ENCODE measurements around the gene CELF2.
"Not testable (repeated sequence)": the region's sequence is repeated elsewhere in the genome, so short reads cannot be mapped to it uniquely, and the experiment has no call there.

Gene CELF2

GRCh38 chr10:10992961-10993714, 24.5 kb upstream of the CELF2 start:
- TF ChIP-seq, protein P1, sequence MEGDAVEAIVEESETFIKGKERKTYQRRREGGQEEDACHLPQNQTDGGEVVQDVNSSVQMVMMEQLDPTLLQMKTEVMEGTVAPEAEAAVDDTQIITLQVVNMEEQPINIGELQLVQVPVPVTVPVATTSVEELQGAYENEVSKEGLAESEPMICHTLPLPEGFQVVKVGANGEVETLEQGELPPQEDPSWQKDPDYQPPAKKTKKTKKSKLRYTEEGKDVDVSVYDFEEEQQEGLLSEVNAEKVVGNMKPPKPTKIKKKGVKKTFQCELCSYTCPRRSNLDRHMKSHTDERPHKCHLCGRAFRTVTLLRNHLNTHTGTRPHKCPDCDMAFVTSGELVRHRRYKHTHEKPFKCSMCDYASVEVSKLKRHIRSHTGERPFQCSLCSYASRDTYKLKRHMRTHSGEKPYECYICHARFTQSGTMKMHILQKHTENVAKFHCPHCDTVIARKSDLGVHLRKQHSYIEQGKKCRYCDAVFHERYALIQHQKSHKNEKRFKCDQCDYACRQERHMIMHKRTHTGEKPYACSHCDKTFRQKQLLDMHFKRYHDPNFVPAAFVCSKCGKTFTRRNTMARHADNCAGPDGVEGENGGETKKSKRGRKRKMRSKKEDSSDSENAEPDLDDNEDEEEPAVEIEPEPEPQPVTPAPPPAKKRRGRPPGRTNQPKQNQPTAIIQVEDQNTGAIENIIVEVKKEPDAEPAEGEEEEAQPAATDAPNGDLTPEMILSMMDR (IDR thresholded peaks at IDR 0.05; ENCODE audit: control extremely low read depth, extremely low read depth, low read depth, missing control alignments), result no peak
- CTCF ChIA-PET, result interaction anchor here (1.0 kb wide), 1 partner anchor 120 kb away, joined by 3 read pairs; no protein-coding TSS in a partner anchor
- DNase-seq (ENCODE audit: extremely low spot score), result no peak
- POLR2A ChIA-PET, result no interaction called here

DNA sequence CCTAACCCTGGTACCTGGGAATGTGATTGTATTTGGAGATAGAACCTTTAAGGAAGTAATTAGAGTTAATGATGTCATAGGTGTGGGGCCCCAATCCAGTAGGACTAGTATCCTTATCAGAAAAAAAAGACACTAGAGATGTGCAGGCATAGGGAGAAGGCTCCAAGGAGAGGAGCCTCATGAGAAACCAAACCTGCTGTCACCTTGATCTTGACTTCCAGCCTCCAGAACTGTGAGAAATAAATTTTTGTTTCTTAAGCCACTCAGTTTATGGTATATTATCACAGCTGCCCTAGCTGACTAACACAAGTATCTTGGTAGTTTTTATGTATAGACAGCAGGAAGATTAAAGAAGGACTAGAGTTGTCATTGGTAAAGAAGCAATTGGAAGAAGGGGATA, 23.9 kb upstream of the CELF2 start:
- POLR2A ChIA-PET, result no interaction called here
- TF ChIP-seq, protein P1 (IDR thresholded peaks at IDR 0.05; ENCODE audit: control extremely low read depth, extremely low read depth, low read depth, missing control alignments), result no peak
- DNase-seq (ENCODE audit: extremely low spot score), result no peak
- CTCF ChIA-PET, result interaction anchor here (1.0 kb wide), 1 partner anchor 120 kb away, joined by 3 read pairs; no protein-coding TSS in a partner anchor

DNA sequence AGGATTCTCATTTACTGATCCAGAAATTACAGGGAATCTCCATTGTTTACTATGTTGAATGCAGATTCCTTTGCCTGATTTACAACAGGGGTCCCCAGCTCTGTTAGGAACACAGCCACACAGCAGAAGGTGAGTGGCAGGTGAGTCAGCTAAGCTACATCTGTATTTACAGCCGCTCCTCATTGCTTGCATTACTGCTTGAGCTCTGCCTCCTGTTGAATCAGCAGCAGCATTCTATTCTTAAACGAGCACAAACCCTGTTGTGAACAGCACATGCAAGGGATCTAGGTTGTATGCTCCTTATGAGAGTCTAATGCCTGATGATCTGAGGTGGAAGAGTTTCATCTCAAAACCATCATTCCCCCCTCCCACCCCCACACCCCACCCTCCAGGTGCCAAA, 23.3 kb upstream of the CELF2 start:
- ChIA-PET CTCF (no interaction called here), POLR2A (no interaction called here)
- TF ChIP-seq, protein P1 (IDR thresholded peaks at IDR 0.05; ENCODE audit: control extremely low read depth, extremely low read depth, low read depth, missing control alignments), result no peak
- no peak for DNase-seq (ENCODE audit: extremely low spot score)

- no peak for DNase-seq (ENCODE audit: extremely low spot score)
- TF ChIP-seq, protein P1 (IDR thresholded peaks at IDR 0.05; ENCODE audit: control extremely low read depth, extremely low read depth, low read depth, missing control alignments), result no peak
- CTCF ChIA-PET, result no interaction called here
- POLR2A ChIA-PET, result no interaction called here
Measured at GRCh38 chr10:10995120-10995519, 22.6 kb upstream of the CELF2 start.

DNA sequence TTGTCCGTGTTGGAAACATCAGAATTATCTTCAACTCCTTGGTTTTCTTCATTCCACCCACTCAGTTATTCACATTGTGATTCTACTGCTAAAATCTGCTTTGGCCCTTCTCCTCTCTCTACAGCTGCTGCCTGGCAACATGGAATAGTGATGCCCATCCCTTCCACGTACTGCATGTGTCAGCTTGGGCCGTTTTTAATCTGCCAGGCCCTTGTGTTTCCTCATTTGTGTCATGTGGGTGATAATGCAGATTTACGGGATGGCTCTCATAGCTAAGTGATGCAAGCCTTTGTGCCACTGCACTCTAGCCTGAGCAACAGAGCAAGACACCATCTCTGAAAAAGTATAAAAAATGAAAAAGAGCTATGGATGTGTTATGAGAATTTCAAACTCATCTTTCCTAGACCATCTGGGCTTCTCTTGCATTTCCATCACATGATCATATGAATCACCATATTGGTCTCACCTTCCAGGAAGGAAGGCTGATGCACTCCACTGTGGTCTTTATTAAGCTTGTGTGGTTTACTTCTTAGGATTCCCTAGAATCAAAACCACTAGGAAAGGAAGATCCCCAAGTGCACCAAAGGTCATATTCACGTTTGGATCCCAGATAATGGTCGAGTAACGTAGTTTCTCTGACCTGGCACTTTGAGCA, 20.6 kb upstream of the CELF2 start:
- POLR2A ChIA-PET, result no interaction called here
- TF ChIP-seq, protein P1 (IDR thresholded peaks at IDR 0.05; ENCODE audit: control extremely low read depth, extremely low read depth, low read depth, missing control alignments), result no peak
- CTCF ChIA-PET, result interaction anchor here (1.9 kb wide), 1 partner anchor 11 kb away, joined by 6 read pairs; no protein-coding TSS in a partner anchor
- no peak for DNase-seq (ENCODE audit: extremely low spot score)

GRCh38 chr10:10999501-10999900, 18.2 kb upstream of the CELF2 start:
- POLR2A ChIA-PET; DNase-seq (ENCODE audit: extremely low spot score); CTCF ChIA-PET: not testable (repeated sequence)

GRCh38 chr10:11002485-11002884, 15.2 kb upstream of the CELF2 start:
- TF ChIP-seq, protein P1 (IDR thresholded peaks at IDR 0.05; ENCODE audit: control extremely low read depth, extremely low read depth, low read depth, missing control alignments), result no peak
- CTCF ChIA-PET, result no interaction called here
- POLR2A ChIA-PET, result no interaction called here
- DNase-seq (ENCODE audit: extremely low spot score), result no peak

Measured in GM10248 (cell line).